SK-N-MC (cell line): Measurements from ENCODE around the gene GPR84.

Source experiments
- DNase-seq: peaks from one replicate; pipeline ENCODE4 v3.0.0-alpha.2; 2011; ENCODE audit warnings: low read depth, low spot score
- H3K27ac ChIP-seq: fragments of 200-600 bp; sonication (generic); 2 replicates; pipeline ENCODE4 v1.5.1; 2016; ENCODE audit warnings: mixed run types
- H3K36me3 ChIP-seq: fragments of 200-600 bp; sonication (generic); 2 replicates; pipeline ENCODE4 v1.6.1; 2017; ENCODE audit warnings: antibody characterized with exemption, low read length, mixed read lengths; ENCODE audit not compliant: insufficient read depth
- H3K4me3 ChIP-seq: fragments of 200-600 bp; sonication (generic); 2 replicates; pipeline ENCODE4 v1.5.1; 2016
- H3K9ac ChIP-seq: fragments of 200-600 bp; sonication (generic); 2 replicates; pipeline ENCODE4 v1.8.0; 2017; ENCODE audit warnings: mixed run types, mixed read lengths; ENCODE audit not compliant: insufficient read length
- H3K9me3 ChIP-seq: fragments of 200-600 bp; sonication (generic); 2 replicates; pipeline ENCODE4 v1.6.1; 2017; ENCODE audit warnings: low read depth, mild to moderate bottlenecking, antibody characterized with exemption, low read length, moderate library complexity, mixed read lengths
- EZH2 ChIP-seq: fragments of 200-600 bp; sonication (generic); IDR thresholded peaks from one replicate; pipeline ENCODE4 v1.6.1; 2017; ENCODE audit warnings: antibody characterized with exemption
- FOXP2 ChIP-seq: optimal IDR thresholded peaks from 2 replicates; pipeline ENCODE3; 2011; ENCODE audit warnings: mild to moderate bottlenecking, moderate library complexity; ENCODE audit not compliant: insufficient read depth; ENCODE audit errors: extremely low read length, control extremely low read depth
- POLR2AphosphoS5 ChIP-seq: IDR thresholded peaks from 2 replicates; pipeline ENCODE4 v1.6.1; 2012; ENCODE audit warnings: mild to moderate bottlenecking, low read depth, low read length, borderline replicate concordance

GPR84 gene

DNA sequence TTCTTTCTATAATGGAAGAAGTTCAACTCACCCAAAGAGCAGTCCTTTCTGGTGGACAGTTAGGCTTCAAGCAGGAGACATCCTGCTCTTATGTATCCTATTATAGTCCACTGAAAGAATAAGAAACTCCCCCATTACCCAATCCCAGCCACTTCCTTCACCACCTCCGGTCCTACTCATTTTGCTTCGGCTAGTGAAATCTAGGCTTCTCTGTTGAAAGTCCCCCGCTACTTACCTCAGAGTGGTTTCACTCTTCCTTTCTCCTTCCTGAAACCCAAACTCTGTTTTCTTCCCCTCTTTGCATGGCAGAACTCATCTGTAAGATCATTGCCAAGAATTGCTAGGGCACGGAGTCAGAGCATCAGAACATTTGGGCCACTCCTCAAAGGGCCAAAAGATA, at the start of gene GPR84:
GPR84 (minus strand) TSS at position 74 of the 400 bp plus-strand sequence. CDS start 635 bp downstream, outside the sequence.
- TF ChIP-seq FOXP2, result no peak
- no peak for TF ChIP-seq POLR2AphosphoS5
- TF ChIP-seq EZH2, result no peak
- no peaks in the 10 kb centered on the region for H3K9me3 ChIP-seq
- no peak within 1 kb of the TSS for H3K27ac ChIP-seq
- no peak within 1 kb of the TSS for H3K9ac ChIP-seq
- no peaks in the 10 kb centered on the region for H3K36me3 ChIP-seq
- no peak for DNase-seq
- H3K4me3 ChIP-seq, result no peak within 1 kb of the TSS

DNA sequence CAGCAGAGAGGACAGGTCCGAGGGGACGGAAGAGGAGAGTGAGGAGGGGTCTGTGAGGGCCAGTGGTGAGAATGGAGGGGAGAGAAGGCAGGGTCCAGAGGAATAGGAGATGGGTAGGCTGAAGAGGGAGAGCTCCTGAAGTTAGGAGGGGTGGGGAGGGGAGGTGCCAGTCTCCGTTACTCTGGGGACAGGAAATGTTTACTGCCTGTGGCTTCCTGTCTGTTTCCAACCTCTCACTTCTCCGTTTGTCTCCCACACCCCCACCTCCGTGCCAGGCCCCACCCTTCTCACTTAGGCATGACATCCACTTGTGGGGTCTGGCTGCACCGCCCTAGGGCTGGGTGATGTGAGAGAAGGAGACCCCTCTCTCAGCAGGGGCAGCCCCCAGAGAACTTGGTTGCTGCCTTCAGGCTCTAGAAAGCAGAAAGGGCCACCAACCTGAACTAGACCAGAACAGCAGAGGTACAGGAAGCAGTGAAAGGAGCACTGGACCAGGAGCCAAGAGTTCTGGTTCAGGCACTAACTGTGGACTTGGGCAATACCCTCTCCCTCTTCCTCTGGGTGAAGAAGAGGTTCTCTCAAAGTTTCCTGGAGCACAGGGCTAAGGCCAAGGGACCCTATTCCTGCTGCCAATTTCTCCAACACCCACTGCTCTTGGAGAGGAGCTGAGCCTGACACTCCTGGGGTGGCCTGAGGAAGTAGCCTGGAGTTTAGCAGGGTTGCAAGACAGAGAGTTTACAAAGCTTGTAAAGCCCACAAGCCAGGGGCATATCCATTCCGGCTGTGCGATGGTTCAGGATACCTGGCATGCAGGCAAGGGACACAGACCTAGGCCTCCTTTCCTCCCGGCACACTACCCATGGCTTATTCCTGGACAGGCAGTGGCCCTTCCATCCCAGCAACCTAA, 49.3 kb upstream of the GPR84 start:
- Histone ChIP-seq H3K9me3 (no peaks in the 10 kb centered on the region), H3K4me3 (peak overlapping the region; percentile 65), H3K36me3 (peaks cover 25% of the 10 kb centered on the region; the same call in 1 of the 2 replicates), H3K9ac (peak overlapping the region; percentile 7), H3K27ac (no peak overlapping the region; the same call in 1 of the 2 replicates)
- DNase-seq, result no peak
- TF ChIP-seq POLR2AphosphoS5, result no peak
- peak; percentile 99 for TF ChIP-seq FOXP2

DNA sequence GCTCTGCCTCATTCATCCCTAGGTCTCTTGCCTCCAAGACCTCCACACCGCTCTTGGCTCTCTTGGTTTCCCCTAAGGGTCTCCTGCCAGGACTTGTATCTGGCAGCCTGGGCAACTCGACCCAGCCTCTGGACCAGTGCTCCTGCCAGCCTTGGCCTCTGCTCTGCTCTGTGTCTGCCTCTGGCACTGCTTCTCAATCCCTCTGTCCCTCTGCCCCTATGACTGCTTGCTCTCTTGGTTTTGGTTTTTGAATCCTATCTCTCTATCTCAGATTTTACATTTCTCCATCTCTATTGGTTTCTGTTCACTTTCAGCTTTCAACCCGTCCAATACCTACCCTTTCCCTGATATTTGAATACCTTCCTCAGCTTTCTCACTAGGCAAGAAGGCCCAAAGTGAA, 48.5 kb upstream of the GPR84 start:
- DNase-seq, result no peak
- TF ChIP-seq POLR2AphosphoS5, result no peak
- no peak for TF ChIP-seq FOXP2
- no peak for TF ChIP-seq EZH2
- Histone ChIP-seq H3K9ac (peak overlapping the region; percentile 7), H3K9me3 (no peaks in the 10 kb centered on the region), H3K36me3 (peaks cover 31% of the 10 kb centered on the region; the same call in 1 of the 2 replicates), H3K4me3 (peak overlapping the region; percentile 65), H3K27ac (peak overlapping the region; percentile 75)

DNA sequence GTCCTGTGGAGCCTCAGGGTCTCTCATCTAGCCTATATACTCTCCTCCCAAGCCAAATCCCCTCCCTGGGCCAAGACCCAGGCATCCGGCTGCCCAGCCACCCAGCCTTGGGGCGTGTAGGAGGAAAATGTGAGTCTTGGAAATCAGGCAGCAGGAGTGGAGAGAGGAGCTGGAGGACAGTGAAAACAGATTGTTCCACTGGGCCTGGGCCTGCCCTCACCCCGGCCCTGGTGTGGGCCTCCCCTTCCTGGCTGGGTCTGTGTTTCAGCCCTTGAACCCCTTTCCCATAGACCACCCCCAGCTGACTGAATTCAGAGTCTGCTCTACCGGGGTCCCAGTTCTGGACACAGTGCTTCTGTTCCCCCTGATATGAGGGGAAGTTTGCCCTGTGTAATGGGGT, 48.1 kb upstream of the GPR84 start:
- DNase-seq, result no peak
- Histone ChIP-seq H3K36me3 (peaks cover 35% of the 10 kb centered on the region), H3K27ac (peak overlapping the region; percentile 75), H3K9ac (peak overlapping the region; percentile 7), H3K9me3 (no peaks in the 10 kb centered on the region), H3K4me3 (no peak overlapping the region)
- TF ChIP-seq EZH2 (no peak), POLR2AphosphoS5 (no peak), FOXP2 (no peak)

DNA sequence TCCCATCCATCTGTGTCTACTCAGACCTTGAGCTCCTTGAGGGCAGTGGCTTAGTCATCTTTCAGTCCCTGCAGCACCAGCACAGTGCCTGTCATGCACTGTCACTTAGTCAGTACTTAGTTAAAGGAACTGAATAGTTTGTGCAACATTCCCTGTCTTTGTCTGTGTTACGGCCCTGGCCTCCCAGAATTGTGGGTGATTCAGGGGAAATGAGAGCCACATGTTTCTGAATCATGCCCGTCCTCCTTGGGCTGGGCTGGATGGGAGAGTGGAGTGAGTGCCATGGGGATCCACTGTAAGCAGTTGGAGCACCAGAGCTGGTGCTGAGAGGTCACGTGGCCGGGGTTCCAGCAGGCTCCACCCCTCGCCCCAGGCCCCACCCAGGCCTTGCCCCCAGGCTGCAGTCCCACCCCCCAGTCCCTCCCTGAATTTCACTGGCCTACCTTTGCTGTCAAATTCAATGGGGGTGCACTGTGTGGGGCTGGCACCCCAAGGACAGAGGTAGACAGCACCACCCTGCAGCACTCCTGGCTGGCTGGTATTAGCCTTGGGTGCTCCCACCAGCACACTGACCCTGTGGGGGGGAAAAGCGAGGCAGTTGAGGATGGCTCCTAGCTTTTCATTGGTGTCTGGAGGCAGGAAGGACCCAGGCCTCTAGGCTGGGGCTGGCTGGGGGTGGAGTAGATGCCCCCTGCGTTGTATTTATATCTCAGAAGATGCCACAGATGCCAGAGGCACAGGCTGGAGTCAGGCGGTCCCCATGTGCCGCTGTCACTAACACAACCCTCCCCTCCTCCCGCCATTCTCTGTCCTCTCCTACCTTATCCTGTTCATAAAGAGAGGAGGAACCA, 47.3 kb upstream of the GPR84 start:
- TF ChIP-seq POLR2AphosphoS5, result no peak
- Histone ChIP-seq H3K4me3 (no peak overlapping the region), H3K9me3 (no peaks in the 10 kb centered on the region), H3K9ac (no peak overlapping the region), H3K27ac (peak overlapping the region; percentile 75), H3K36me3 (peaks cover 42% of the 10 kb centered on the region)
- DNase-seq, result no peak

DNA sequence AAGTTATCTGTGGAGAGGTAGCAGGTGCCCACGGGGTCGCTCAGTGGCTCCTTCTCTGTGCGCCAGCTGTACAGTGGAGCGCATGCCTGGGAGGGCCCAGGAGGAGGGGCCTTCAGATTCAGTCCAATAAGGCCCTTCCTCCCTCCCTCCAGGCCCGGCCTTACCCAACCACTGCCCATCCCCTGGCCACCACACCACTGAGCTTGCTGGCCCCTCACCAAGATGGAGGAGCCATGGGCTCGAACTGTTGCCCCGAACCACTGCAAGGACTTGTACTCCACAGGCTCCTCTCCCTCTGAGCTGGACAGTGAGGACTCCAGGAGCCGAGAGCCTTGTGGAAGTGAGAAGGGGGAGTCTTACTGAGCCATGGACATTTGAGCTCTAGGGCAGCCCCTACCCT, 45.0 kb upstream of the GPR84 start:
- no peaks in the 10 kb centered on the region for H3K9me3 ChIP-seq
- peaks cover 65% of the 10 kb centered on the region for H3K36me3 ChIP-seq
- DNase-seq, result no peak
- no peak overlapping the region for H3K4me3 ChIP-seq
- no peak for TF ChIP-seq POLR2AphosphoS5
- no peak for TF ChIP-seq FOXP2
- no peak overlapping the region for H3K9ac ChIP-seq
- H3K27ac ChIP-seq, result no peak overlapping the region

DNA sequence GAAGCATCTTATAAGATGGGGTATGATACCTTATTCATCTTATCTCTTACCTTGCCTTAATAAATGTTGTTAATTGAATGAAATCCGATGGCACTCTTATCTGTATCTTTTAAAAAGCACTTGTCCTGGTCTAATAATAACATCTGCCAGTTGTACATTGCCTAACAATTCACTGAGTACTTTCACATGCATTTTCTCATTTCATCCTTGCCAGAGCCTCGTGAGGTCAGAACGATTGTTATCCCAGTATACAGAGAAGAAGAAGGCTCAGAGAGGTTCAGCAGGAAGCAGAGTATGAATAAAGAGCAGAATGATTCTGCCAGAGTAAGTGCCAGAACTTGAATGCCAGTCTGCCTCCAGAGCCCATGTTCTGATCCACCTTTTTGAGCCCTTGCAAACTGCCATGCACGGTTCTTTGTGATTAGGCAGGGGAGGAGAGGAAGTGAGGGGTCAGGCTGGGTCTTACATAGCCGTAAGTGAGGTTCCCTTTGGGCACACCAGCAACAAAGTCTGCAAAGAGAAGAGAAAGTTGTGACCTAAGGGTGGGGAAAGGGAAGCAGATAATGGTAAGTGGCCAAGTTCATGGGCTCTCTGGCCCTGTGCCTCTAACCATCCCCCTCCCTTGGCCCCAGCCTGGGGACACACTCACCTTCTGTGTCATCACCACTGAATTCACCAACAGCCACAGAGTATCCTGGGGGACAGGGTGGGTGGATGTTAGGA, 43.1 kb upstream of the GPR84 start:
- peaks cover 84% of the 10 kb centered on the region for H3K36me3 ChIP-seq
- no peak overlapping the region for H3K4me3 ChIP-seq
- no peak overlapping the region for H3K27ac ChIP-seq

DNA sequence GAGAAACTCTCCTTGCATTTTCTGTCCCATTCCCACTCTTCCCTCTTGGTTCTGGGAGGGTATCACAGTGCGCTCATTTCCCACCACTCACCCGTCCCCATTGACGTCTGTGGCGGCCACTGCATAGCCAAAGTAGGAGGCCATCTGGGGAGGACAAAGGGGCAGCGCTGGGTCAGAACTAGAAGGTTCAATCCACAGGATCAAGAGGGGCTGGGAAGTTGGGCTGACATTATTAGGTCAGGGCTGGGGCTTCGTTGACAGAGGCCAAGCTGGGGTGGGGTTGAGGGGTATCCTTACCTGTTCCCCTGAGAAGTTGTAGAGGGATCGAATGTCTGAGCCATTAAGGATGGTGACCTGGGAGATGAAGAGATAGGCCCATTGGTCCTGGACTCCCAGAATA, 41.3 kb upstream of the GPR84 start:
- DNase-seq, result no peak
- Histone ChIP-seq H3K36me3 (peaks cover 88% of the 10 kb centered on the region), H3K9me3 (no peaks in the 10 kb centered on the region), H3K4me3 (no peak overlapping the region), H3K9ac (no peak overlapping the region), H3K27ac (no peak overlapping the region)
- no peak for TF ChIP-seq FOXP2
- no peak for TF ChIP-seq EZH2
- TF ChIP-seq POLR2AphosphoS5, result no peak

More for the DNA sequence above, 43.1 kb upstream of the GPR84 start:
- Histone ChIP-seq H3K9ac (no peak overlapping the region), H3K9me3 (no peaks in the 10 kb centered on the region)
- no peak for DNase-seq
- TF ChIP-seq EZH2 (no peak), POLR2AphosphoS5 (no peak), FOXP2 (no peak)
